GM12878 (cell line): ENCODE measurements around the gene AGRP.

ENCODE experiments used
- CHD4 ChIP-seq: fragments of 200-600 bp; sonication (generic); IDR thresholded peaks from 2 replicates; pipeline ENCODE4 v1.6.1; 2016; ENCODE audit warnings: mild to moderate bottlenecking
- CREM ChIP-seq: IDR thresholded peaks from 2 replicates; pipeline ENCODE4 v1.6.1; 2014; ENCODE audit warnings: antibody characterized with exemption, low read depth
- FOXK2 ChIP-seq: fragments of 450-650 bp; IDR thresholded peaks from 2 replicates; pipeline ENCODE4 v1.6.1; 2017; ENCODE audit warnings: mild to moderate bottlenecking, moderate library complexity
- FOXM1 ChIP-seq: IDR thresholded peaks from 2 replicates; pipeline ENCODE4 v1.6.1; 2012; ENCODE audit warnings: low read depth, mild to moderate bottlenecking, inconsistent platforms, low read length, moderate library complexity
- IKZF1 ChIP-seq: fragments of 450-650 bp; conservative IDR thresholded peaks from 2 replicates; pipeline ENCODE4 v1.6.1; 2017; ENCODE audit warnings: antibody characterized with exemption, mild to moderate bottlenecking
- RAD21 ChIP-seq: IDR thresholded peaks from 2 replicates; pipeline ENCODE4 v1.6.1; 2011; ENCODE audit warnings: mild to moderate bottlenecking, low read depth, low read length, moderate library complexity; ENCODE audit not compliant: insufficient read depth
- TF ChIP-seq, protein P1 (sequence below): IDR thresholded peaks from 2 replicates; pipeline ENCODE4 v1.6.1; 2012; ENCODE audit warnings: low read depth, low read length, improper control_type of control experiment
- TF ChIP-seq, protein P2 (sequence below), 3 experiments: IDR thresholded peaks in 2 of 3; conservative IDR thresholded peaks in 1 of 3; 2 replicates each; pipeline ENCODE4 v1.5.1; 2011; ENCODE audit warnings: low read depth in 3 of 3, low read length in 3 of 3, mild to moderate bottlenecking in 3 of 3, control low read depth in 2 of 3, moderate library complexity in 2 of 3, inconsistent platforms in 1 of 3, mixed read lengths in 1 of 3; ENCODE audit not compliant: control insufficient read depth in 2 of 3, insufficient read depth in 1 of 3; ENCODE audit errors: extremely low read depth in 1 of 3

DNA sequence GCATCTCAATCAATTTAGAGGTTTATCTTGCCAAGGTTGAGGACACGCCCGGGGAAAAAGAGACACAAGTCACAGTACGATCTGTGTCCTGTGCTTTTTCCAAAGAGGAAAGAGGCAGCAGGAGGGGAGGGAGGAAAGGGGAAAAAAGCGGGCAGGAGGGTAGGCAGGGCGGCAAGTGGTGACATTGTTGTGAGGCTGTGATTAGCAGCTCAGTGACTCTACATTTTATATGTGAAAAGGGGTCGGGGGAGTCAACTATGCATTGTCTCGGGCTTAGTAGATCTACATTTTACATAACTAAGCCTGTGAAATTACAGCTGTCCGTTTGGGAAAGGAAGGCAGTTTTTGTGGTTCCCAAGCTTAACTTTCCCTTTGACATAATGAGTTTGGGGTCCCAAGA lies 23.1 kb upstream of the AGRP start:
- no peak for TF ChIP-seq FOXM1
- no peak for TF ChIP-seq IKZF1
- TF ChIP-seq, protein P1, sequence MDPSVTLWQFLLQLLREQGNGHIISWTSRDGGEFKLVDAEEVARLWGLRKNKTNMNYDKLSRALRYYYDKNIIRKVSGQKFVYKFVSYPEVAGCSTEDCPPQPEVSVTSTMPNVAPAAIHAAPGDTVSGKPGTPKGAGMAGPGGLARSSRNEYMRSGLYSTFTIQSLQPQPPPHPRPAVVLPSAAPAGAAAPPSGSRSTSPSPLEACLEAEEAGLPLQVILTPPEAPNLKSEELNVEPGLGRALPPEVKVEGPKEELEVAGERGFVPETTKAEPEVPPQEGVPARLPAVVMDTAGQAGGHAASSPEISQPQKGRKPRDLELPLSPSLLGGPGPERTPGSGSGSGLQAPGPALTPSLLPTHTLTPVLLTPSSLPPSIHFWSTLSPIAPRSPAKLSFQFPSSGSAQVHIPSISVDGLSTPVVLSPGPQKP: no peak
- TF ChIP-seq RAD21: no peak
- TF ChIP-seq FOXK2: no peak
- TF ChIP-seq CREM: no peak
- TF ChIP-seq, protein P2, sequence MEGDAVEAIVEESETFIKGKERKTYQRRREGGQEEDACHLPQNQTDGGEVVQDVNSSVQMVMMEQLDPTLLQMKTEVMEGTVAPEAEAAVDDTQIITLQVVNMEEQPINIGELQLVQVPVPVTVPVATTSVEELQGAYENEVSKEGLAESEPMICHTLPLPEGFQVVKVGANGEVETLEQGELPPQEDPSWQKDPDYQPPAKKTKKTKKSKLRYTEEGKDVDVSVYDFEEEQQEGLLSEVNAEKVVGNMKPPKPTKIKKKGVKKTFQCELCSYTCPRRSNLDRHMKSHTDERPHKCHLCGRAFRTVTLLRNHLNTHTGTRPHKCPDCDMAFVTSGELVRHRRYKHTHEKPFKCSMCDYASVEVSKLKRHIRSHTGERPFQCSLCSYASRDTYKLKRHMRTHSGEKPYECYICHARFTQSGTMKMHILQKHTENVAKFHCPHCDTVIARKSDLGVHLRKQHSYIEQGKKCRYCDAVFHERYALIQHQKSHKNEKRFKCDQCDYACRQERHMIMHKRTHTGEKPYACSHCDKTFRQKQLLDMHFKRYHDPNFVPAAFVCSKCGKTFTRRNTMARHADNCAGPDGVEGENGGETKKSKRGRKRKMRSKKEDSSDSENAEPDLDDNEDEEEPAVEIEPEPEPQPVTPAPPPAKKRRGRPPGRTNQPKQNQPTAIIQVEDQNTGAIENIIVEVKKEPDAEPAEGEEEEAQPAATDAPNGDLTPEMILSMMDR (IDR thresholded peaks at IDR 0.05 in 2 of 3, conservative IDR thresholded peaks at IDR 0.05 in 1 of 3; ENCODE audit: control insufficient read depth in 2 of 3, extremely low read depth in 1 of 3, insufficient read depth in 1 of 3, low read depth in 3 of 3, low read length in 3 of 3): no peak
- TF ChIP-seq CHD4: no peak
